H9 (cell line): ENCODE data around the gene FTH1. TPM values are rescaled to one million over a fixed set of nuclear protein-coding genes. Genes with fewer than 3 reads are reported as not detected.
"Not testable (repeated sequence)": the region's sequence is repeated elsewhere in the genome, so short reads cannot be mapped to it uniquely, and the experiment has no call there.

ENCODE experiments used
- DNase-seq: peaks from one replicate; pipeline ENCODE4 v3.0.0-alpha.2; 2017
- H2AFZ ChIP-seq: one replicate; pipeline ENCODE4 v1.6.1; 2013; ENCODE audit warnings: mild to moderate bottlenecking, low read length, control low read depth, moderate library complexity
- H2AK5ac ChIP-seq: 2 replicates; pipeline ENCODE4 v1.6.1; 2013; ENCODE audit warnings: low read length, control low read depth, mixed read lengths; ENCODE audit not compliant: insufficient read length
- H2BK120ac ChIP-seq: one replicate; pipeline ENCODE4 v1.6.1; 2013; ENCODE audit warnings: low read depth, mild to moderate bottlenecking, low read length, control low read depth, inconsistent platforms; ENCODE audit not compliant: poor library complexity, severe bottlenecking
- H2BK12ac ChIP-seq: 2 replicates; pipeline ENCODE4 v1.6.1; 2013; ENCODE audit warnings: low read length, control low read depth, mixed read lengths, low read depth; ENCODE audit not compliant: insufficient read length
- H2BK15ac ChIP-seq: 2 replicates; pipeline ENCODE4 v1.6.1; 2013; ENCODE audit warnings: low read depth, low read length, control low read depth
- H2BK20ac ChIP-seq: one replicate; pipeline ENCODE4 v1.6.1; 2013; ENCODE audit warnings: low read depth, mild to moderate bottlenecking, low read length, control low read depth, inconsistent platforms; ENCODE audit not compliant: poor library complexity, severe bottlenecking
- H2BK5ac ChIP-seq: 2 replicates; pipeline ENCODE4 v1.6.1; 2013; ENCODE audit warnings: low read length, control low read depth, mixed read lengths; ENCODE audit not compliant: insufficient read length
- H3K14ac ChIP-seq: 2 replicates; pipeline ENCODE4 v1.6.1; 2013; ENCODE audit warnings: low read length, control low read depth; ENCODE audit not compliant: insufficient read depth
- H3K18ac ChIP-seq: 2 replicates; pipeline ENCODE4 v1.6.1; 2013; ENCODE audit warnings: low read depth, mild to moderate bottlenecking, mixed read lengths, low read length, control low read depth; ENCODE audit not compliant: insufficient read length
- H3K23ac ChIP-seq: 2 replicates; pipeline ENCODE4 v1.6.1; 2013; ENCODE audit warnings: low read length, control low read depth, mixed read lengths, low read depth; ENCODE audit not compliant: insufficient read length
- H3K23me2 ChIP-seq: 2 replicates; pipeline ENCODE4 v1.6.1; 2013; ENCODE audit warnings: low read depth, mild to moderate bottlenecking, mixed read lengths, low read length, control low read depth; ENCODE audit not compliant: insufficient read length, poor library complexity, severe bottlenecking
- H3K27ac ChIP-seq: 2 replicates; pipeline ENCODE4 v1.5.1; 2013; ENCODE audit warnings: low read length, control low read depth, mixed read lengths, low read depth; ENCODE audit not compliant: insufficient read length
- H3K27me3 ChIP-seq: 2 replicates; pipeline ENCODE4 v1.6.1; 2013; ENCODE audit warnings: low read length, control low read depth, inconsistent platforms; ENCODE audit not compliant: insufficient read depth
- H3K4ac ChIP-seq: 2 replicates; pipeline ENCODE4 v1.6.1; 2013; ENCODE audit warnings: low read depth, mild to moderate bottlenecking, control low read depth, inconsistent platforms, low read length, moderate library complexity
- H3K4me1 ChIP-seq: 2 replicates; pipeline ENCODE4 v1.6.1; 2013; ENCODE audit warnings: low read length, control low read depth, inconsistent platforms; ENCODE audit not compliant: insufficient read depth
- H3K4me2 ChIP-seq: 2 replicates; pipeline ENCODE4 v1.6.1; 2013; ENCODE audit warnings: low read length, control low read depth, mixed read lengths; ENCODE audit not compliant: insufficient read length, insufficient read depth
- H3K56ac ChIP-seq: 2 replicates; pipeline ENCODE4 v1.6.1; 2013; ENCODE audit warnings: low read depth, mild to moderate bottlenecking, mixed read lengths, low read length, control low read depth; ENCODE audit not compliant: insufficient read length
- H3K79me1 ChIP-seq: 2 replicates; pipeline ENCODE4 v1.6.1; 2013; ENCODE audit warnings: low read depth, mild to moderate bottlenecking, moderate library complexity, low read length, control low read depth, inconsistent platforms; ENCODE audit not compliant: insufficient read depth, poor library complexity, severe bottlenecking
- H3K79me2 ChIP-seq: 2 replicates; pipeline ENCODE4 v1.6.1; 2013; ENCODE audit warnings: low read length, control low read depth, inconsistent platforms; ENCODE audit not compliant: insufficient read depth
- H3K9ac ChIP-seq: 2 replicates; pipeline ENCODE4 v1.6.1; 2013; ENCODE audit warnings: low read length, control low read depth, mixed read lengths; ENCODE audit not compliant: insufficient read length; ENCODE audit errors: extremely low read depth
- H3K9me3 ChIP-seq: one replicate; pipeline ENCODE4 v1.6.1; 2013; ENCODE audit warnings: low read depth, low read length, inconsistent platforms; ENCODE audit not compliant: control insufficient read depth
- H3T11ph ChIP-seq: one replicate; pipeline ENCODE4 v1.6.1; 2013; ENCODE audit warnings: mild to moderate bottlenecking, low read length, control low read depth, inconsistent platforms
- H4K20me1 ChIP-seq: one replicate; pipeline ENCODE4 v1.6.1; 2013; ENCODE audit not compliant: control insufficient read depth, insufficient read length, insufficient read depth
- H4K5ac ChIP-seq: 2 replicates; pipeline ENCODE4 v1.6.1; 2013; ENCODE audit warnings: low read depth, mild to moderate bottlenecking, mixed read lengths, low read length, control low read depth; ENCODE audit not compliant: insufficient read length
- H4K8ac ChIP-seq: replicated peaks from 2 replicates; pipeline ENCODE4 v1.6.1; 2013; ENCODE audit warnings: low read length, control low read depth, mixed read lengths, low read depth; ENCODE audit not compliant: insufficient read length
- H4K91ac ChIP-seq: 2 replicates; pipeline ENCODE4 v1.6.1; 2013; ENCODE audit warnings: low read depth, mild to moderate bottlenecking, moderate library complexity, mixed read lengths, low read length, control low read depth; ENCODE audit not compliant: insufficient read length
- H3K27ac Mint-ChIP-seq, 3 experiments: 2 replicates in 2 of 3; 3 replicates in 1 of 3; pipeline ENCODE4 v1.8.0; 2020 to 2021; ENCODE audit warnings: mixed read lengths in 3 of 3, mild to moderate bottlenecking in 1 of 3, moderate library complexity in 1 of 3
- H3K27me3 Mint-ChIP-seq: 2 replicates; pipeline ENCODE4 v1.8.0; 2021; ENCODE audit warnings: low read depth, mild to moderate bottlenecking, moderate library complexity, mixed read lengths
- H3K36me3 Mint-ChIP-seq, 3 experiments: 2 replicates in 2 of 3; 3 replicates in 1 of 3; pipeline ENCODE4 v1.8.0; 2020 to 2021; ENCODE audit warnings: low read depth in 3 of 3, mixed read lengths in 3 of 3; ENCODE audit not compliant: insufficient read depth in 1 of 3
- H3K4me1 Mint-ChIP-seq, 2 experiments: 2 replicates each; pipeline ENCODE4 v1.8.0; 2020; ENCODE audit warnings: mixed read lengths in 2 of 2
- H3K4me3 Mint-ChIP-seq, 2 experiments: 2 replicates in 1 of 2; 3 replicates in 1 of 2; pipeline ENCODE4 v1.8.0; 2020 to 2021; ENCODE audit warnings: mild to moderate bottlenecking in 2 of 2, mixed read lengths in 2 of 2, moderate library complexity in 1 of 2
- H3K9me3 Mint-ChIP-seq, 2 experiments: 2 replicates in 1 of 2; 3 replicates in 1 of 2; pipeline ENCODE4 v1.8.0; 2020; ENCODE audit warnings: mild to moderate bottlenecking in 2 of 2, mixed read lengths in 2 of 2, moderate library complexity in 1 of 2
- whole genome bisulfite sequencing: extraction: QIAGEN DNeasy Blood & Tissue Kit; methylation state at CpG from one replicate; pipeline ENCODE4 v1.1.7; 2013; ENCODE audit warnings: missing lambda C conversion rate, low lambda C conversion rate, mixed read lengths; ENCODE audit not compliant: insufficient read length; ENCODE audit errors: extremely low coverage; 5-methylcytosine and 5-hydroxymethylcytosine counted together
- total RNA-seq: library from RNA; stranded (reverse); gene quantifications from 2 replicates; pipeline ENCODE4 v1.2.1, GENCODE V29; 2021
- TF ChIP-seq, protein P1 (sequence below): fragments of 200-600 bp; sonication (generic); conservative IDR thresholded peaks from 3 replicates; pipeline ENCODE4 v1.8.0; 2021; ENCODE audit warnings: antibody characterized with exemption, mild to moderate bottlenecking

FTH1 gene
- total RNA-seq, 1 experiment from 2014 or later: 1,505 TPM

DNA sequence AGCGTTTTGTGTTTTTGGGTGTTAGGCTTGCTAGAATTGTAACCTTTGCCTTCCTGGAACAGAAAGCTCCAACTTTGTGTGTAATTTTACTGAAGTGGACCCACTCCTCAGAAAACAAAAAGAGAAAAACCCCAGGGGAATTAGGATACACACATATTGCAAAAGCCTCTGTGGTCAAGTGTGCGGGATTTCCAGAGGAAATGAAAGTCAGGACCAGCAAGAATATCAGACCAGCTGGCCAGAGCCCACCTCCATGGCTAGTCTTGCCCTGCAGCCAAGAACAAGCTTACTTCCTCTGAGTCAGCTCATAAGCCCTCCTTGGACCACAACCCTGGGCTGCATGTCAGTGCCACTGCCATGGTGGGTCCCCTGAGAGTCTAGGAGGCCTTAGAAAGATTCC lies 37.0 kb upstream of the FTH1 start:
- Mint-ChIP-seq H3K4me1 (peaks cover 16 to 22% of the 10 kb centered on the region in 2 experiments), H3K36me3 (peaks cover 1 to 5% (median 3%) of the 10 kb centered on the region in 3 experiments; a peak in 6 of 7 replicates), H3K27me3 (peaks cover 6% of the 10 kb centered on the region; the same call in 1 of the 2 replicates), H3K27ac (no peak overlapping the region), H3K4me3 (no peak overlapping the region), H3K9me3 (peaks cover 5 to 8% of the 10 kb centered on the region in 2 experiments)
- Histone ChIP-seq H2BK20ac (no peak overlapping the region), H4K20me1 (no peaks in the 10 kb centered on the region), H2AK5ac (no peak overlapping the region), H4K8ac (no peak overlapping the region), H2BK120ac (no peak overlapping the region), H2AFZ (no peak overlapping the region), H3K4me1 (no peaks in the 10 kb centered on the region), H3K9ac (no peak overlapping the region), H3K27me3 (no peaks in the 10 kb centered on the region), H3K4me2 (no peak overlapping the region), H3K79me2 (no peaks in the 10 kb centered on the region), H3K27ac (no peak overlapping the region), H3K4ac (no peak overlapping the region), H3K9me3 (no peaks in the 10 kb centered on the region), H3T11ph (no peak overlapping the region), H2BK12ac (no peak overlapping the region), H3K23ac (no peak overlapping the region), H3K18ac (no peak overlapping the region), H4K91ac (no peak overlapping the region), H3K23me2 (no peaks in the 10 kb centered on the region), H3K79me1 (no peaks in the 10 kb centered on the region), H2BK5ac (no peak overlapping the region), H4K5ac (no peak overlapping the region), H3K56ac (no peak overlapping the region), H2BK15ac (no peak overlapping the region), H3K14ac (no peak overlapping the region)
- WGBS: no CpG with 5 or more reads among the region's 2 CpGs
- TF ChIP-seq, protein P1, sequence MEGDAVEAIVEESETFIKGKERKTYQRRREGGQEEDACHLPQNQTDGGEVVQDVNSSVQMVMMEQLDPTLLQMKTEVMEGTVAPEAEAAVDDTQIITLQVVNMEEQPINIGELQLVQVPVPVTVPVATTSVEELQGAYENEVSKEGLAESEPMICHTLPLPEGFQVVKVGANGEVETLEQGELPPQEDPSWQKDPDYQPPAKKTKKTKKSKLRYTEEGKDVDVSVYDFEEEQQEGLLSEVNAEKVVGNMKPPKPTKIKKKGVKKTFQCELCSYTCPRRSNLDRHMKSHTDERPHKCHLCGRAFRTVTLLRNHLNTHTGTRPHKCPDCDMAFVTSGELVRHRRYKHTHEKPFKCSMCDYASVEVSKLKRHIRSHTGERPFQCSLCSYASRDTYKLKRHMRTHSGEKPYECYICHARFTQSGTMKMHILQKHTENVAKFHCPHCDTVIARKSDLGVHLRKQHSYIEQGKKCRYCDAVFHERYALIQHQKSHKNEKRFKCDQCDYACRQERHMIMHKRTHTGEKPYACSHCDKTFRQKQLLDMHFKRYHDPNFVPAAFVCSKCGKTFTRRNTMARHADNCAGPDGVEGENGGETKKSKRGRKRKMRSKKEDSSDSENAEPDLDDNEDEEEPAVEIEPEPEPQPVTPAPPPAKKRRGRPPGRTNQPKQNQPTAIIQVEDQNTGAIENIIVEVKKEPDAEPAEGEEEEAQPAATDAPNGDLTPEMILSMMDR: no peak
- DNase-seq: no peak

DNA sequence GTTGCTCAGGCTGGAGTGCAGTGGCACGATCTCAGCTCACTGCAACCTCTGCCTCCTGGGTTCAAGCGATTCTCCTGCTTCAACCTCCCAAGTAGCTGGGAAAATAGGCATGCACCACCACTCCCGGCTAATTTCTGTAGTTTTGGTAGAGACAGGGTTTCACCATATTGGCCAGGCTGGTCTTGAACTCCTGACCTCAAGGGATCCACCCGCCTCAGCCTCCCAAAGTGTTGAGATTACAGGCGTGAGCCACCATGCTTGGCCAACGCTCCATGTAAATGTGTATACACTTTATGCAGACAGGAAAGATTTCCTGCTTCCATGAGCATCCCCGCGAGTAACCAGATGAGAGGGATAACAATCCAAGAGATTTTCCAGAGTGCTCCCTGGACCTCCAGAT lies 34.8 kb upstream of the FTH1 start:
- not testable (repeated sequence) for H3K27ac ChIP-seq, H2BK20ac ChIP-seq, H3K56ac ChIP-seq, H3K18ac ChIP-seq, H3T11ph ChIP-seq, H4K20me1 ChIP-seq, H2AK5ac ChIP-seq, H3K4me3 Mint-ChIP-seq, H3K4me2 ChIP-seq, H3K23me2 ChIP-seq, H3K79me1 ChIP-seq, DNase-seq, H2AFZ ChIP-seq, H2BK15ac ChIP-seq, H2BK5ac ChIP-seq, H3K27me3 ChIP-seq, H4K91ac ChIP-seq, H3K23ac ChIP-seq, H3K9ac ChIP-seq, H4K5ac ChIP-seq, H3K14ac ChIP-seq, H3K27me3 Mint-ChIP-seq, H2BK120ac ChIP-seq, H2BK12ac ChIP-seq, H4K8ac ChIP-seq, H3K79me2 ChIP-seq, H3K9me3 ChIP-seq, H3K4ac ChIP-seq, H3K4me1 ChIP-seq
- Mint-ChIP-seq H3K36me3 (peaks cover 1 to 17% (median 14%) of the 10 kb centered on the region in 3 experiments), H3K4me1 (peaks cover 16 to 28% of the 10 kb centered on the region in 2 experiments), H3K9me3 (peaks cover 15 to 18% of the 10 kb centered on the region in 2 experiments), H3K27ac (peak overlapping the region in 1 of 3 experiments; percentile 56; a peak in 1 of 7 replicates)
- WGBS: no CpG with 5 or more reads among the region's 8 CpGs
